HepG2 (cell line): Measurements from ENCODE around the gene MEF2B. TPM values are rescaled to one million over a fixed set of nuclear protein-coding genes. Genes with fewer than 3 reads are reported as not detected.

Experiments
- ARNTL ChIP-seq: sonication (generic); formaldehyde crosslinking; IDR thresholded peaks from 2 replicates; pipeline ENCODE4 v1.4.0; 2020; ENCODE audit warnings: mild to moderate bottlenecking, missing genetic modification reagents
- GFI1 ChIP-seq: sonication (generic); formaldehyde crosslinking; IDR thresholded peaks from 2 replicates; pipeline ENCODE4 v1.5.0; 2020; ENCODE audit warnings: missing genetic modification reagents, mild to moderate bottlenecking, borderline replicate concordance
- GMEB2 ChIP-seq: IDR thresholded peaks from 2 replicates; pipeline ENCODE4 v1.6.1; 2016; ENCODE audit warnings: missing biosample characterization, missing genetic modification reagents, low read depth
- HINFP ChIP-seq: sonication (generic); formaldehyde crosslinking; IDR thresholded peaks from 2 replicates; pipeline ENCODE4 v1.4.0; 2020; ENCODE audit warnings: low read depth, mild to moderate bottlenecking, missing genetic modification reagents
- MAF1 ChIP-seq: sonication (generic); formaldehyde crosslinking; IDR thresholded peaks from 2 replicates; pipeline ENCODE4 v1.5.0; 2020; ENCODE audit warnings: missing genetic modification reagents, borderline replicate concordance
- MEF2D ChIP-seq: sonication (generic); formaldehyde crosslinking; IDR thresholded peaks from 2 replicates; pipeline ENCODE4 v1.5.1; 2020; ENCODE audit warnings: mild to moderate bottlenecking, missing genetic modification reagents
- MEIS2 ChIP-seq: sonication (generic); formaldehyde crosslinking; IDR thresholded peaks from 2 replicates; pipeline ENCODE4 v1.9.0; 2021; ENCODE audit warnings: mild to moderate bottlenecking, missing genetic modification reagents
- MTF1 ChIP-seq: sonication (generic); formaldehyde crosslinking; IDR thresholded peaks from 2 replicates; pipeline ENCODE4 v1.5.0; 2020; ENCODE audit warnings: missing genetic modification reagents
- MXD4 ChIP-seq: IDR thresholded peaks from 2 replicates; pipeline ENCODE4 v1.6.1; 2016; ENCODE audit warnings: mild to moderate bottlenecking, missing biosample characterization, missing genetic modification reagents
- NFE2L1 ChIP-seq: sonication (generic); formaldehyde crosslinking; IDR thresholded peaks from 2 replicates; pipeline ENCODE4 v1.4.0; 2020; ENCODE audit warnings: missing genetic modification reagents, mild to moderate bottlenecking, borderline replicate concordance
- NR3C1 ChIP-seq: sonication (generic); formaldehyde crosslinking; IDR thresholded peaks from 2 replicates; pipeline ENCODE4 v1.4.0; 2020; ENCODE audit warnings: missing genetic modification reagents
- POLR2G ChIP-seq: fragments of 200-400 bp; formaldehyde crosslinking; IDR thresholded peaks from 2 replicates; pipeline ENCODE4 v1.6.1; 2018; ENCODE audit warnings: mild to moderate bottlenecking, low read depth, low read length, moderate library complexity
- RBAK ChIP-seq: sonication (generic); formaldehyde crosslinking; IDR thresholded peaks from 2 replicates; pipeline ENCODE4 v1.5.1; 2020; ENCODE audit warnings: mild to moderate bottlenecking, missing genetic modification reagents
- REST ChIP-seq, 2 experiments: IDR thresholded peaks; 2 replicates each; pipeline ENCODE4 v1.6.1; 2011 to 2012; ENCODE audit warnings: low read length in 2 of 2, borderline replicate concordance in 1 of 2, low read depth in 1 of 2, mild to moderate bottlenecking in 1 of 2, moderate library complexity in 1 of 2
- SOX5 ChIP-seq: IDR thresholded peaks from 2 replicates; pipeline ENCODE4 v1.6.1; 2016; ENCODE audit warnings: borderline replicate concordance
- ZBTB7B ChIP-seq: sonication (generic); formaldehyde crosslinking; IDR thresholded peaks from 2 replicates; pipeline ENCODE4 v1.4.0; 2020; ENCODE audit warnings: missing genetic modification reagents
- ZNF253 ChIP-seq: sonication (generic); formaldehyde crosslinking; IDR thresholded peaks from 2 replicates; pipeline ENCODE4 v1.8.0; 2022; ENCODE audit warnings: mild to moderate bottlenecking, missing genetic modification reagents, borderline replicate concordance
- ZNF282 ChIP-seq: fragments of 450-650 bp; IDR thresholded peaks from 2 replicates; pipeline ENCODE4 v1.6.1; 2018; ENCODE audit not compliant: partially characterized antibody
- ZNF382 ChIP-seq: sonication (generic); formaldehyde crosslinking; IDR thresholded peaks from 2 replicates; pipeline ENCODE4 v1.5.0; 2020; ENCODE audit warnings: missing genetic modification reagents, mild to moderate bottlenecking, borderline replicate concordance
- ZNF431 ChIP-seq: sonication (generic); formaldehyde crosslinking; IDR thresholded peaks from 2 replicates; pipeline ENCODE4 v1.9.0; 2022; ENCODE audit warnings: missing genetic modification reagents, low read depth, mild to moderate bottlenecking, borderline replicate concordance
- ZNF570 ChIP-seq: sonication (generic); formaldehyde crosslinking; IDR thresholded peaks from 2 replicates; pipeline ENCODE4 v1.4.0; 2020; ENCODE audit warnings: mild to moderate bottlenecking, missing genetic modification reagents, borderline replicate concordance
- ZNF616 ChIP-seq: sonication (generic); formaldehyde crosslinking; IDR thresholded peaks from 2 replicates; pipeline ENCODE4 v1.5.0; 2020; ENCODE audit warnings: low read depth, mild to moderate bottlenecking, missing genetic modification reagents
- ZNF816 ChIP-seq: sonication (generic); formaldehyde crosslinking; IDR thresholded peaks from 2 replicates; pipeline ENCODE4 v1.8.0; 2022; ENCODE audit warnings: missing genetic modification reagents, mild to moderate bottlenecking, borderline replicate concordance
- polyA plus RNA-seq, 8 experiments: library from polyadenylated mRNA; depleted of rRNA in 3 of 8; stranded (reverse) in 7 of 8; unstranded in 1 of 8; fragments of >200 nt; fragmentation: Illumina TruSeq in 4 of 8; extraction: Trizol in 4 of 8; gene quantifications; 2 replicates each; pipeline versions ENCODE4 v1.2.1 to v1.2.3, GENCODE V29; 2011 to 2016; ENCODE audit warnings: low read depth in 4 of 8, missing spikeins in 1 of 8, mixed read lengths in 1 of 8; ENCODE audit not compliant: insufficient read depth in 1 of 8
- total RNA-seq, 5 experiments: library from RNA; depleted of rRNA; stranded (reverse); fragments of >200 nt; fragmentation: Illumina TruSeq; extraction: Trizol; gene quantifications; 2 replicates each; pipeline ENCODE4 v1.2.3, GENCODE V29; 2016; ENCODE audit warnings: low read depth in 1 of 5

The MEF2B gene
- total and polyA plus RNA-seq, 2 of the 13 experiments (the other 11 are each of a cell fraction or from before 2014, with no cell fraction given), result 1.2 to 1.7 TPM

GRCh38 chr19:19096641-19097627 is 73.1 kb downstream of the MEF2B start (continued):
- TF ChIP-seq GMEB2 (CRISPR knock-in tag) (no peak), NFE2L1 (CRISPR knock-in tag) (no peak), MXD4 (CRISPR knock-in tag) (peak; percentile 51), GFI1 (CRISPR knock-in tag) (peak; percentile 85), RBAK (CRISPR knock-in tag) (no peak), MTF1 (no peak), ZBTB7B (CRISPR knock-in tag) (peak; percentile 93), ZNF431 (no peak), ZNF253 (CRISPR knock-in tag) (peak; percentile 68; the same call in 1 of the 2 replicates), HINFP (CRISPR knock-in tag) (no peak), ARNTL (CRISPR knock-in tag) (peak; percentile 97), REST (IDR thresholded peaks at IDR 0.05; ENCODE audit: borderline replicate concordance in 1 of 2, low read depth in 1 of 2, low read length in 2 of 2) (no peak; a peak in 1 of 4 replicates), MAF1 (CRISPR knock-in tag) (no peak; the same call in 1 of the 2 replicates), ZNF816 (peak; percentile 88; the same call in 1 of the 2 replicates), ZNF382 (CRISPR knock-in tag) (no peak), ZNF570 (no peak), NR3C1 (no peak), SOX5 (peak; percentile 85; the same call in 1 of the 2 replicates), ZNF282 (no peak), MEF2D (CRISPR knock-in tag) (peak; percentile 96), ZNF616 (CRISPR knock-in tag) (0 out of 2 replicates have a peak, but pooled peaks have one; percentile 51), POLR2G (no peak), MEIS2 (CRISPR knock-in tag) (peak; percentile 86)
